ENCODE measurements around the gene LDHAL6A. TPM values are rescaled to one million over a fixed set of nuclear protein-coding genes. Genes with fewer than 3 reads are reported as not detected.

LDHAL6A gene
- total RNA-seq (2022; extraction: Qiagen RNA extraction) = not detected in 5 replicates

GRCh38 chr11:18455686-18456372 lies at the start of gene LDHAL6A:
Gene LDHAL6A (plus strand): TSS chr11:18455856. CDS start chr11:18456681, 825 bp downstream.

GRCh38 chr11:18526521-18527296 lies 71.1 kb downstream of the LDHAL6A start, which contains the start of gene TSG101:
Gene TSG101 (minus strand): TSS chr11:18526942. CDS start chr11:18526816, 126 bp downstream.

Other genes with a start within 250 kb of the LDHAL6A start
- gene SAA4, start 219.1 kb upstream of the LDHAL6A start, total RNA-seq (2022; extraction: Qiagen RNA extraction) = not detected in 5 replicates
- gene SAA2, start 207.2 kb upstream of the LDHAL6A start, total RNA-seq (2022; extraction: Qiagen RNA extraction) = 0.13 to 0.31 TPM (median 0.22 TPM) in 3 of 5 replicates, not detected in the others
- 3.0 to 4.5 TPM (median 3.5 TPM) in 5 replicates for gene SAA1, start 189.6 kb upstream of the LDHAL6A start, total RNA-seq (2022; extraction: Qiagen RNA extraction)
- 14.9 to 16.9 TPM (median 16.1 TPM) in 5 replicates for gene HPS5, start 133.7 kb upstream of the LDHAL6A start, total RNA-seq (2022; extraction: Qiagen RNA extraction)
- 35.7 to 38.8 TPM (median 36.8 TPM) in 5 replicates for gene GTF2H1, start 133.3 kb upstream of the LDHAL6A start, total RNA-seq (2022; extraction: Qiagen RNA extraction)
- gene LDHA, start 61.3 kb upstream of the LDHAL6A start, total RNA-seq (2022; extraction: Qiagen RNA extraction) = 3,528 to 4,351 TPM (median 4,297 TPM) in 5 replicates
- 0.10 to 0.23 TPM (median 0.14 TPM) in 4 of 5 replicates, not detected in the other for gene LDHC, start 43.5 kb upstream of the LDHAL6A start, total RNA-seq (2022; extraction: Qiagen RNA extraction)
- 104 to 121 TPM (median 106 TPM) in 5 replicates for gene TSG101, start 71.1 kb downstream of the LDHAL6A start, total RNA-seq (2022; extraction: Qiagen RNA extraction)
- gene UEVLD, start 132.9 kb downstream of the LDHAL6A start, total RNA-seq (2022; extraction: Qiagen RNA extraction) = 16.6 to 24.4 TPM (median 21.5 TPM) in 5 replicates
- 1.3 to 4.2 TPM (median 1.9 TPM) in 5 replicates for gene MISFA, start 143.9 kb downstream of the LDHAL6A start, total RNA-seq (2022; extraction: Qiagen RNA extraction)
- gene SPTY2D1, start 178.5 kb downstream of the LDHAL6A start, total RNA-seq (2022; extraction: Qiagen RNA extraction) = 14.8 to 22.6 TPM (median 20.2 TPM) in 5 replicates
- 0.18 to 0.47 TPM (median 0.34 TPM) in 5 replicates for gene TMEM86A, start 242.9 kb downstream of the LDHAL6A start, total RNA-seq (2022; extraction: Qiagen RNA extraction)

Data from A549 treated with dexamethasone at 1 μM for 4 hours (cell line).